NOMO-1 treated with DMSO at 0.1 percent for 48 hours (cell line): Measurements from ENCODE around the gene CAMK1D.
"Not testable (repeated sequence)": the region's sequence is repeated elsewhere in the genome, so short reads cannot be mapped to it uniquely, and the experiment has no call there.

Experiments used
- DNase-seq: peaks from one replicate; lab custom pipeline; 2025; ENCODE audit not compliant: unreplicated experiment; lab: John Stamatoyannopoulos, UW

CAMK1D gene

GRCh38 chr10:12711350-12711708 is 362.0 kb downstream of the CAMK1D start:
- no peak for DNase-seq

GRCh38 chr10:12712293-12712983 is 363.1 kb downstream of the CAMK1D start:
- no peak for DNase-seq

GRCh38 chr10:12712984-12713316 is 363.6 kb downstream of the CAMK1D start:
- not testable (repeated sequence) for DNase-seq

- DNase-seq: no peak
Measured at GRCh38 chr10:12716042-12716441, 366.7 kb downstream of the CAMK1D start.

GRCh38 chr10:12717981-12718707 is 368.8 kb downstream of the CAMK1D start:
- DNase-seq: no peak

GRCh38 chr10:12719365-12719764 is 370.0 kb downstream of the CAMK1D start:
- no peak for DNase-seq

- no peak for DNase-seq
Measured at GRCh38 chr10:12720217-12720981, 371.1 kb downstream of the CAMK1D start.

GRCh38 chr10:12721334-12721733 is 372.0 kb downstream of the CAMK1D start:
- no peak for DNase-seq

- DNase-seq: no peak
Measured at GRCh38 chr10:12723220-12723619, 373.9 kb downstream of the CAMK1D start.

GRCh38 chr10:12724807-12725579 is 375.6 kb downstream of the CAMK1D start:
- DNase-seq: no peak

GRCh38 chr10:12725580-12725888 is 376.2 kb downstream of the CAMK1D start:
- DNase-seq: not testable (repeated sequence)

GRCh38 chr10:12726971-12727831 is 377.9 kb downstream of the CAMK1D start:
- DNase-seq: no peak

- no peak for DNase-seq
Measured at GRCh38 chr10:12727832-12728215, 378.5 kb downstream of the CAMK1D start.

- DNase-seq: no peak
Measured at GRCh38 chr10:12728494-12728893, 379.1 kb downstream of the CAMK1D start.

GRCh38 chr10:12729885-12730284 is 380.5 kb downstream of the CAMK1D start:
- DNase-seq: no peak

GRCh38 chr10:12730809-12731519 is 381.6 kb downstream of the CAMK1D start:
- DNase-seq: no peak

GRCh38 chr10:12733271-12733670 is 383.9 kb downstream of the CAMK1D start:
- DNase-seq: no peak

- no peak for DNase-seq
Measured at GRCh38 chr10:12735843-12736462, 386.6 kb downstream of the CAMK1D start.

GRCh38 chr10:12740813-12741212 is 391.5 kb downstream of the CAMK1D start:
- DNase-seq: no peak
